GM10266 (cell line): Measurements from ENCODE around the gene ZGPAT.
A peak's percentile ranks its signal among the peaks of the same experiment; 100 is the strongest.

ENCODE experiments used
- DNase-seq: peaks from one replicate; pipeline ENCODE4 v3.0.0; 2012; ENCODE audit errors: extremely low spot score
- CTCF ChIP-seq: IDR thresholded peaks from 2 replicates; pipeline ENCODE4 v1.5.1; 2012; ENCODE audit warnings: mild to moderate bottlenecking, low read depth; ENCODE audit not compliant: control insufficient read depth, insufficient read depth; ENCODE audit errors: missing control alignments

Gene ZGPAT

GRCh38 chr20:63740070-63740626 lies 32.3 kb downstream of the ZGPAT start:
- DNase-seq = peak; percentile 83
- TF ChIP-seq CTCF = no peak

- TF ChIP-seq CTCF = no peak
- peak; percentile 74 for DNase-seq
These were observed 33.0 kb downstream of the ZGPAT start for GRCh38 chr20:63740627-63741353.

GRCh38 chr20:63741354-63741675 lies 33.5 kb downstream of the ZGPAT start:
- no peak for TF ChIP-seq CTCF
- peak; percentile 42 for DNase-seq

- no peak for TF ChIP-seq CTCF
- no peak for DNase-seq
These were observed 34.0 kb downstream of the ZGPAT start for GRCh38 chr20:63741676-63742380.

GRCh38 chr20:63742381-63743024 lies 34.7 kb downstream of the ZGPAT start:
- no peak for TF ChIP-seq CTCF
- no peak for DNase-seq

- no peak for DNase-seq
- TF ChIP-seq CTCF = no peak
These were observed 35.6 kb downstream of the ZGPAT start for GRCh38 chr20:63743210-63743970.
